ENCODE measurements around the gene MAP3K7CL.

GRCh38 chr21:29121759-29122158, 8.7 kb upstream of the MAP3K7CL start:
- no peak for TF ChIP-seq CTCF (IDR thresholded peaks at IDR 0.05)
- TF ChIP-seq TCF7L2 (IDR thresholded peaks at IDR 0.05; ENCODE audit: low read depth, low read length): no peak

Measured in Panc1 (cell line).